K562 (cell line): Measurements from ENCODE around the gene TMEM239. TPM values are rescaled to one million over a fixed set of nuclear protein-coding genes. Genes with fewer than 3 reads are reported as not detected.
A peak's percentile ranks its signal among the peaks of the same experiment; 100 is the strongest.

ENCODE experiments used
- ATAC-seq: fragments of 200-7000 bp; cut with Tn5 transposase; 3 replicates; pipeline ENCODE4 v1.9.1; 2020; ENCODE audit warnings: moderate library complexity
- BruUV-seq: library from RNA; stranded (reverse); fragments of 400-500 nt; replicated peaks from 2 replicates; lab custom pipeline; 2021; lab: Mats Ljungman, UMichigan
- CTCF ChIA-PET: fragments of 300-600 bp; formaldehyde crosslinking; extraction: SDS; loops from one replicate; lab custom pipeline; 2021; ENCODE audit warnings: low intra/inter-chr PET ratio; lab: Yijun Ruan, JAX
- POLR2A ChIA-PET: fragments of 300-600, 350-650 bp; sonication (Branson Sonifier 250); formaldehyde crosslinking; extraction: SDS; loops from one replicate; lab custom pipeline; 2021; ENCODE audit warnings: antibody characterized with exemption, inconsistent platforms; lab: Yijun Ruan, JAX
- DNase-seq, 4 experiments: peaks; one replicate each; pipeline versions ENCODE4 v3.0.0 to v3.0.0-alpha.2; 2011 to 2018; ENCODE audit warnings: low spot score in 3 of 4, mixed read lengths in 3 of 4; ENCODE audit errors: extremely low read depth in 1 of 4
- FAIRE-seq: peaks from 2 replicates; lab custom pipeline; 2011; peaks lifted over from hg19 to GRCh38; lab: Jason Lieb, UNC
- H2AFZ ChIP-seq: 2 replicates; pipeline ENCODE4 v1.6.0; 2011; ENCODE audit warnings: low read depth, low read length, control low read depth, inconsistent platforms
- H3K27ac ChIP-seq: fragments of 200-600 bp; 3 replicates; pipeline ENCODE4 v1.8.0; 2011; ENCODE audit warnings: low read depth, mild to moderate bottlenecking, control low read depth, inconsistent platforms, low read length, moderate library complexity, mixed read lengths; ENCODE audit errors: extremely low read depth
- H3K27me3 ChIP-seq, 2 experiments: fragments of 300-600 bp in 1 of 2; 2 replicates in 1 of 2; 3 replicates in 1 of 2; pipeline versions ENCODE4 v1.6.0 to v1.8.0; 2011; ENCODE audit warnings: inconsistent platforms in 2 of 2, low read length in 2 of 2, mild to moderate bottlenecking in 1 of 2, mixed read lengths in 1 of 2, moderate library complexity in 1 of 2; ENCODE audit not compliant: control insufficient read depth in 2 of 2, insufficient read depth in 2 of 2
- H3K36me3 ChIP-seq: fragments of 300-600 bp; 3 replicates; pipeline ENCODE4 v1.8.0; 2011; ENCODE audit warnings: mild to moderate bottlenecking, low read length, inconsistent platforms; ENCODE audit not compliant: control insufficient read depth, insufficient read depth
- H3K4me1 ChIP-seq, 2 experiments: fragments of 200-600 bp in 1 of 2; replicated peaks in 1 of 2; 2 replicates in 1 of 2; 3 replicates in 1 of 2; pipeline versions ENCODE4 v1.5.1 to v1.8.0; 2011; ENCODE audit warnings: inconsistent platforms in 2 of 2, low read length in 2 of 2, mild to moderate bottlenecking in 1 of 2, mixed read lengths in 1 of 2, moderate library complexity in 1 of 2; ENCODE audit not compliant: control insufficient read depth in 2 of 2, insufficient read depth in 2 of 2
- H3K4me2 ChIP-seq: 2 replicates; pipeline ENCODE4 v1.6.1; 2011; ENCODE audit warnings: low read length, control low read depth, inconsistent platforms, mixed read lengths; ENCODE audit not compliant: insufficient read depth
- H3K4me3 ChIP-seq: fragments of 200-600 bp; sonication (generic), shearing (Covaris generic); 2 replicates; pipeline ENCODE4 v1.5.1; 2016; ENCODE audit warnings: control low read depth, inconsistent platforms
- H3K79me2 ChIP-seq: fragments of 200-600 bp; 3 replicates; pipeline ENCODE4 v1.8.0; 2011; ENCODE audit warnings: low read length, inconsistent platforms; ENCODE audit not compliant: control insufficient read depth, insufficient read depth
- H3K9ac ChIP-seq, 2 experiments: 2 replicates each; pipeline versions ENCODE4 v1.6.0 to v1.6.1; 2011; ENCODE audit warnings: low read depth in 2 of 2, low read length in 2 of 2, control low read depth in 1 of 2, inconsistent platforms in 1 of 2, mild to moderate bottlenecking in 1 of 2, mixed read lengths in 1 of 2; ENCODE audit not compliant: insufficient read depth in 1 of 2
- H3K9me1 ChIP-seq: one replicate; pipeline ENCODE4 v1.6.0; 2011; ENCODE audit warnings: inconsistent platforms, mild to moderate bottlenecking, low read length, moderate library complexity; ENCODE audit not compliant: control insufficient read depth, insufficient read depth
- H3K9me3 ChIP-seq: replicated peaks from 2 replicates; pipeline ENCODE4 v1.5.1; 2011; ENCODE audit warnings: low read depth, low read length, inconsistent platforms; ENCODE audit not compliant: control insufficient read depth, insufficient read depth
- H4K20me1 ChIP-seq: replicated peaks from 2 replicates; pipeline ENCODE4 v1.6.1; 2011; ENCODE audit warnings: low read length, inconsistent platforms, mixed read lengths; ENCODE audit not compliant: control insufficient read depth, insufficient read depth
- RBM22 ChIP-seq: fragments of 200-400 bp; formaldehyde crosslinking; IDR thresholded peaks from 2 replicates; pipeline ENCODE4 v1.6.1; 2018; ENCODE audit warnings: low read length, low read depth; ENCODE audit not compliant: poor library complexity, severe bottlenecking
- ZBTB33 ChIP-seq: sonication (generic); formaldehyde crosslinking; IDR thresholded peaks from 2 replicates; pipeline ENCODE4 v1.8.1; 2023; ENCODE audit warnings: mild to moderate bottlenecking, missing genetic modification reagents
- WGBS: fragments of 100-300 bp; shearing (Covaris generic); methylation state at CpG from one replicate; pipeline ENCODE4 v1.1.6; 2016; ENCODE audit warnings: low coverage, mixed read lengths; ENCODE audit not compliant: insufficient coverage; ENCODE audit errors: missing lambda C conversion rate; 5-methylcytosine and 5-hydroxymethylcytosine counted together
- in situ Hi-C: fragments of 300-500 bp; cut with MboI; formaldehyde crosslinking; loops from 4 replicates; pipeline ENCODE4 v1.15.0; 2018; ENCODE audit warnings: inconsistent platforms, mixed read lengths
- intact Hi-C: fragments of 100-400 bp; cut with micrococcal nuclease; formaldehyde crosslinking; loops from 2 replicates; pipeline ENCODE4 v1.14.2; 2022
- polyA plus RNA-seq, 8 experiments: library from polyadenylated mRNA; depleted of rRNA in 4 of 8; stranded (reverse) in 5 of 8; unstranded in 3 of 8; fragments of >200 nt; fragmentation: Nextera tagmentation in 2 of 8; fragmentation: Illumina TruSeq in 1 of 8; extraction: Ambion mirVana in 2 of 8; extraction: Trizol in 1 of 8; gene quantifications; 2 replicates each; pipeline versions ENCODE4 v1.2.1 to v1.2.3, GENCODE V29; 2011 to 2014; ENCODE audit warnings: inconsistent platforms in 1 of 8, missing spikeins in 1 of 8
- total RNA-seq, 7 experiments: library from RNA; depleted of rRNA in 6 of 7; stranded (reverse); fragments of >200 nt in 6 of 7; fragmentation: Illumina TruSeq in 2 of 7; extraction: Trizol in 2 of 7; gene quantifications; 2 replicates each; pipeline versions ENCODE4 v1.2.1 to v1.2.3, GENCODE V29; 2011 to 2021; ENCODE audit warnings: low replicate concordance in 1 of 7

Gene TMEM239
- total and polyA plus RNA-seq, 9 of the 15 experiments (the other 6 are each of a cell fraction or from before 2014, with no cell fraction given), result not detected

GRCh38 chr20:2820896-2821869, 5.0 kb downstream of the TMEM239 start:
- DNase-seq, result peak in 3 of 4 experiments; percentile 13 to 51 (median 48)
- Histone ChIP-seq H2AFZ (peak overlapping the region; percentile 51; the same call in 1 of the 2 replicates), H3K4me2 (no peak overlapping the region), H3K36me3 (no peaks in the 10 kb centered on the region), H3K27ac (no peak overlapping the region), H3K79me2 (no peaks in the 10 kb centered on the region), H3K9me3 (no peaks in the 10 kb centered on the region), H3K9me1 (peaks cover 3% of the 10 kb centered on the region), H3K9ac (no peak overlapping the region), H3K4me1 (peaks cover 14 to 25% of the 10 kb centered on the region in 2 experiments), H4K20me1 (no peaks in the 10 kb centered on the region), H3K4me3 (no peak overlapping the region), H3K27me3 (no peaks in the 10 kb centered on the region)
- POLR2A ChIA-PET, result interaction anchor here (0.6 to 1.6 kb wide), 5 partner anchors 9 to 35 kb away, joined by 3 to 4 read pairs (median 3); partner anchors contain the start of genes PCED1A and VPS16
- in situ Hi-C loops, result no loop called here
- intact Hi-C loops, result no loop called here
- ATAC-seq, result peak; percentile 64
- CTCF ChIA-PET, result no interaction called here
- WGBS, result 41% methylated on average over 18 of the region's 68 CpGs
- no peak for FAIRE-seq
- TF ChIP-seq RBM22, result no peak
- TF ChIP-seq ZBTB33 (CRISPR knock-in tag), result peak; percentile 63; the same call in 1 of the 2 replicates
- BruUV-seq, result no TSS peak
